Calu3 (cell line): ENCODE results near the gene LRG1. TPM values are rescaled to one million over a fixed set of nuclear protein-coding genes. Genes with fewer than 3 reads are reported as not detected.

Experiments used
- BruUV-seq: library from RNA; stranded (reverse); fragments of 400-500 nt; replicated peaks from 2 replicates; lab custom pipeline; 2021; lab: Mats Ljungman, UMichigan
- CTCF ChIA-PET: fragments of 300-600 bp; sonication (Branson Sonifier 250); formaldehyde crosslinking; loops from one replicate; lab custom pipeline; 2022; ENCODE audit warnings: antibody characterized with exemption; lab: Charles Lee
- DNase-seq: peaks from one replicate; pipeline ENCODE4 v3.0.0; 2022
- H3K27ac Mint-ChIP-seq: one replicate; pipeline ENCODE4 v1.8.0; 2022; ENCODE audit warnings: mixed read lengths; ENCODE audit not compliant: unreplicated experiment
- H3K27me3 Mint-ChIP-seq: one replicate; pipeline ENCODE4 v1.8.0; 2022; ENCODE audit warnings: mixed read lengths; ENCODE audit not compliant: unreplicated experiment
- H3K36me3 Mint-ChIP-seq: one replicate; pipeline ENCODE4 v1.8.0; 2022; ENCODE audit warnings: mild to moderate bottlenecking, moderate library complexity, mixed read lengths; ENCODE audit not compliant: insufficient read depth, unreplicated experiment
- H3K4me1 Mint-ChIP-seq: one replicate; pipeline ENCODE4 v1.8.0; 2022; ENCODE audit warnings: mild to moderate bottlenecking, low read depth, mixed read lengths; ENCODE audit not compliant: unreplicated experiment
- H3K4me3 Mint-ChIP-seq: one replicate; pipeline ENCODE4 v1.8.0; 2022; ENCODE audit warnings: mild to moderate bottlenecking, low read depth, moderate library complexity, mixed read lengths; ENCODE audit not compliant: unreplicated experiment
- H3K9me3 Mint-ChIP-seq: one replicate; pipeline ENCODE4 v1.8.0; 2022; ENCODE audit warnings: low read depth, mixed read lengths; ENCODE audit not compliant: unreplicated experiment
- intact Hi-C: fragments of 100-400 bp; cut with micrococcal nuclease; formaldehyde crosslinking; loops from one replicate; pipeline ENCODE4 v1.10.0; 2022; ENCODE audit not compliant: unreplicated experiment
- total RNA-seq: library from RNA; stranded (reverse); gene quantifications from 2 replicates; pipeline ENCODE4 v1.2.3, GENCODE V29; 2022
- TF ChIP-seq, protein P1 (sequence below): fragments of 200-600 bp; IDR thresholded peaks from one replicate; pipeline ENCODE4 v1.8.0; 2022; ENCODE audit warnings: antibody characterized with exemption; ENCODE audit not compliant: unreplicated experiment

Gene LRG1
- total RNA-seq, 1 experiment from 2014 or later = 28.5 TPM

DNA sequence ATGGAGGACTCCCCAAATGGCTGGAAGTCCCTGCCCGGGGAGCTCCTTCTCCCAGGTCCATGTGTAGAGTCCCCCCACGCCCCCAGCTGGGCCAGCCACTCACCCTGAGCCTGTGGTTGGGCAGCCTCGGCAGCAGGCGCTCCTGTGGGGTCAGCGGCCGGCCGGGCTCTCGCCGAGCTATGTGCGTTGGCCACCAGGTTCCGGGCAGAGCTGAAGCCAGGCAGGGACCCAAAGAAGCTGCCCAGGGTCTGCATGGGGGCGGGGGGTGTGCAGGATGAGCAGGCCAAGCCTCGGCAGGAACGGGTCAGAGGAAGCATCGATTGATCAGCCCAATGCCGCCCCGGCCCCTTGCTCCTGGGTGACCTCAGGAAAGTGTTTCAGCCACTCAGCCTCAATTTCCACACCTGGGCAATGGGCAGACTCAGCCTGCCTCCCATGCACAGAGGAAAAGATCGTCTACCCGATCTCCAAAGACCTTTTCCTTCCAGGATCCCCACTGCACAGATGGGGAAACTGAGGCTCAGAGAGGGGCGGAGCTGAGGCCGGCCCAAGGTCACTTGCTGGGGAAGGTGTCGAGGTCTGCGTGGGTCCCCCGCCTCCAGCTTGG is 22.3 kb downstream of the LRG1 start:
- Mint-ChIP-seq H3K4me1 (peaks cover 18% of the 10 kb centered on the region), H3K27me3 (no peaks in the 10 kb centered on the region), H3K4me3 (no peak overlapping the region), H3K36me3 (no peaks in the 10 kb centered on the region), H3K27ac (no peak overlapping the region), H3K9me3 (no peaks in the 10 kb centered on the region)
- no TSS peak for BruUV-seq
- no peak for DNase-seq
- CTCF ChIA-PET = interaction anchor here (0.7 kb wide), 1 partner anchor 235 kb away, joined by 3 read pairs; no protein-coding TSS in a partner anchor
- TF ChIP-seq, protein P1, sequence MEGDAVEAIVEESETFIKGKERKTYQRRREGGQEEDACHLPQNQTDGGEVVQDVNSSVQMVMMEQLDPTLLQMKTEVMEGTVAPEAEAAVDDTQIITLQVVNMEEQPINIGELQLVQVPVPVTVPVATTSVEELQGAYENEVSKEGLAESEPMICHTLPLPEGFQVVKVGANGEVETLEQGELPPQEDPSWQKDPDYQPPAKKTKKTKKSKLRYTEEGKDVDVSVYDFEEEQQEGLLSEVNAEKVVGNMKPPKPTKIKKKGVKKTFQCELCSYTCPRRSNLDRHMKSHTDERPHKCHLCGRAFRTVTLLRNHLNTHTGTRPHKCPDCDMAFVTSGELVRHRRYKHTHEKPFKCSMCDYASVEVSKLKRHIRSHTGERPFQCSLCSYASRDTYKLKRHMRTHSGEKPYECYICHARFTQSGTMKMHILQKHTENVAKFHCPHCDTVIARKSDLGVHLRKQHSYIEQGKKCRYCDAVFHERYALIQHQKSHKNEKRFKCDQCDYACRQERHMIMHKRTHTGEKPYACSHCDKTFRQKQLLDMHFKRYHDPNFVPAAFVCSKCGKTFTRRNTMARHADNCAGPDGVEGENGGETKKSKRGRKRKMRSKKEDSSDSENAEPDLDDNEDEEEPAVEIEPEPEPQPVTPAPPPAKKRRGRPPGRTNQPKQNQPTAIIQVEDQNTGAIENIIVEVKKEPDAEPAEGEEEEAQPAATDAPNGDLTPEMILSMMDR = no peak
- intact Hi-C loops = no loop called here

DNA sequence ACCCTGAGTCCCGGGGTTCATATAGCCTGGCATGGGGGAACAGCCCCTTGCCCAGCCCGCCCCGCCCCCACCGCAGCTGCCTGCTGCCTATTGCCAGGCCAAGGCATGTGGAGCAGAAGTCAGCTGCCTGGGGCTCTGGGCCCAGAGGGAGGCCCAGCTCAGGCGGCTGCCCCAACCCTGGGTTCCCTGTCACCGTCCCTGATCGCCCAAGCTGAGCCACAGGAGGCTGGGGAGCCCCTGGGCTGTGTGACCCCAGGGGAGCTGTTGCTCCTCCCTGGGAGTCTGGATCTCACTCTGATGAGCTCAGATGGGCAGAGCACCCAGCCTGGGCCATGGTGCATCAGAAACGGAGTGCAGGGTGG is 22.9 kb downstream of the LRG1 start:
- Mint-ChIP-seq H3K27ac (no peak overlapping the region), H3K36me3 (no peaks in the 10 kb centered on the region), H3K9me3 (no peaks in the 10 kb centered on the region), H3K27me3 (no peaks in the 10 kb centered on the region), H3K4me1 (peaks cover 18% of the 10 kb centered on the region), H3K4me3 (no peak overlapping the region)
- no peak for DNase-seq
- no TSS peak for BruUV-seq
- TF ChIP-seq, protein P1 = no peak
- CTCF ChIA-PET = interaction anchor here (0.6 to 0.7 kb wide), 2 partner anchors 234 to 941 kb away, joined by 3 to 4 read pairs; no protein-coding TSS in a partner anchor
- intact Hi-C loops = no loop called here

DNA sequence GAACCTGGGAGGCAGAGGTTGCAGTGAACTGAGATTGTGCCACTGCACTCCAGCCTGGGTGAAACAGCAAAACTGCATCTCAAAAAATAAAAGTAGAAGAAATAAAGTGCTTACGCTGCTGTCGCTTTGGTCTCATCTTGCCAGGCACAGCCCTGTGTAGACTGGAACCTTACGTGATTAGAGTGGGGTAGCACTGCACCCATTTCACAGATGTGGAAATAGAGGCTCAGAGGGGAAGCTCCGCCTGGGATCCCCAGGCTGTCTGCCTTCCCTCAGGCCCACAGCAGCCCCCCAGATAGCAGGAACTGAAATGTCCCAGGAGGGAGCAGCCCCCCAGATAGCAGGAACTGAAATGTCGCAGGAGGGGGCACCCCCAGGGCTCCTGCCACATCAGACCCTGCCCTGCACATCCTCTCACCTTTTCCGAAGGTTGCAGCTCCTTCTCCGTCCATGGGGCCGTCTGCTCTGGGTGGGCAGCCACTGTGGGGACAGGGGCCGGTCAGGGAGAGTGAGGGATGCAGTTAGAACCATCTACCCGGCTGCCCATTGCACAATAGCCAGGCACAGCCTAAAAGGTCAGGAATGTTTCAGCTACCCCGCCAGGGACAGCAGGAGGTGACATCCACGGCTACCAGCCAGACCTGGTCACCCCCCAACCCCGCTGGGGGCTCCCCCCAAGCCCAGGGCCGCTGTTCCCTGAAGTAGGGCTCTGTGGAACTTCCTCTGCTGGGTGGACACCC is 23.5 kb downstream of the LRG1 start:
- no peaks in the 10 kb centered on the region for H3K27me3 Mint-ChIP-seq
- no TSS peak for BruUV-seq
- CTCF ChIA-PET = interaction anchor here (0.5 to 0.6 kb wide), 2 partner anchors 42 to 940 kb away, joined by 4 to 7 read pairs; no protein-coding TSS in a partner anchor
- TF ChIP-seq, protein P1 = no peak
- H3K36me3 Mint-ChIP-seq = no peaks in the 10 kb centered on the region
- DNase-seq = no peak
- H3K4me1 Mint-ChIP-seq = peaks cover 14% of the 10 kb centered on the region
- H3K9me3 Mint-ChIP-seq = no peaks in the 10 kb centered on the region
- intact Hi-C loops = no loop called here
- H3K27ac Mint-ChIP-seq = no peak overlapping the region
- no peak overlapping the region for H3K4me3 Mint-ChIP-seq

DNA sequence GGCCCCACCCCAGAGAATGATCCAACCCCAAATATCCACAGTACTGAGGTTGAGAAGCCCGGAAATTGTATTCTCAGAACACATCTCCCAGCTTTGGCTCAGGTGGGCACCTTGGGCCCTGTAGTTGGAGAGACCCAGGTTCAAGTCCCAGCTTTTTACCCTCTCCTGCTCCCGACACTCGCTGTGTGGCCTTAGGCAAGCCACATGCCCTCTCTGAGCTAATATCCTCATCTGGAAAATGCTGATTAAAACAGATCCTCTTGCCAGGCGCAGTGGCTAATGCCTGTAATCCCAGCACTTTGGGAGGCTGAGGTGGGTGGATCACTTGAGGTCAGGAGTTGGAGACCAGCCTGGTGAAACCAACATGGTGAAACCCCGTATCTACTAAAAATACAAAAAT is 24.1 kb downstream of the LRG1 start:
- CTCF ChIA-PET = no interaction called here
- DNase-seq = no peak

More for the DNA sequence above, 24.1 kb downstream of the LRG1 start:
- no TSS peak for BruUV-seq
- H3K4me1 Mint-ChIP-seq = peaks cover 8% of the 10 kb centered on the region
- H3K4me3 Mint-ChIP-seq = no peak overlapping the region
- H3K36me3 Mint-ChIP-seq = no peaks in the 10 kb centered on the region
- TF ChIP-seq, protein P1 = no peak
- no peaks in the 10 kb centered on the region for H3K9me3 Mint-ChIP-seq
- H3K27ac Mint-ChIP-seq = no peak overlapping the region
- intact Hi-C loops = no loop called here
- H3K27me3 Mint-ChIP-seq = no peaks in the 10 kb centered on the region
